Liver (tissue), 9 donors: ENCODE results near the gene MIEF1. TPM values are rescaled to one million over a fixed set of nuclear protein-coding genes. Genes with fewer than 3 reads are reported as not detected.

Experiments
- DNase-seq: peaks from one replicate; pipeline ENCODE4 v3.0.0-alpha.2; 2017; ENCODE audit warnings: low spot score
- H3K27ac ChIP-seq, 2 donors: one replicate each; pipeline ENCODE4 v1.7.0; 2013; ENCODE audit warnings: inconsistent platforms in 2 of 2, low read length in 2 of 2, control low read depth in 1 of 2, low read depth in 1 of 2, mild to moderate bottlenecking in 1 of 2
- H3K27me3 ChIP-seq, 4 donors: one replicate each; pipeline versions ENCODE4 v1.6.1 to v1.7.0; 2013; ENCODE audit warnings: low read length in 3 of 4, inconsistent platforms in 1 of 4, mild to moderate bottlenecking in 1 of 4, moderate library complexity in 1 of 4; ENCODE audit not compliant: control insufficient read depth in 4 of 4, insufficient read depth in 4 of 4
- H3K36me3 ChIP-seq, 4 donors: one replicate each; pipeline versions ENCODE4 v1.6.1 to v1.7.0; 2013; ENCODE audit warnings: low read length in 3 of 4, mild to moderate bottlenecking in 3 of 4, low read depth in 1 of 4, moderate library complexity in 1 of 4; ENCODE audit not compliant: control insufficient read depth in 4 of 4, insufficient read depth in 3 of 4
- H3K4me1 ChIP-seq, 4 donors: one replicate each; pipeline versions ENCODE4 v1.6.1 to v1.7.0; 2013; ENCODE audit warnings: low read length in 3 of 4, mild to moderate bottlenecking in 3 of 4, moderate library complexity in 1 of 4; ENCODE audit not compliant: control insufficient read depth in 4 of 4, insufficient read depth in 4 of 4
- H3K4me3 ChIP-seq, 3 donors: one replicate each; pipeline versions ENCODE4 v1.6.1 to v1.7.0; 2013; ENCODE audit warnings: low read length in 3 of 3, control low read depth in 1 of 3, low read depth in 1 of 3, mild to moderate bottlenecking in 1 of 3
- H3K9ac ChIP-seq, 2 donors: one replicate each; pipeline ENCODE4 v1.7.0; 2013; ENCODE audit warnings: low read length in 2 of 2, mild to moderate bottlenecking in 2 of 2, moderate library complexity in 2 of 2, control low read depth in 1 of 2, low read depth in 1 of 2
- H3K9me3 ChIP-seq, 4 donors: one replicate each; pipeline versions ENCODE4 v1.6.1 to v1.7.0; 2013; ENCODE audit warnings: low read length in 3 of 4; ENCODE audit not compliant: control insufficient read depth in 4 of 4
- EGR1 ChIP-seq, 2 donors: IDR thresholded peaks; 2 replicates each; pipeline ENCODE4 v1.6.1; 2016 to 2018; ENCODE audit warnings: antibody characterized with exemption in 2 of 2, low read depth in 2 of 2
- FOXA1 ChIP-seq: IDR thresholded peaks from 2 replicates; pipeline ENCODE4 v1.6.1; 2016; ENCODE audit warnings: antibody characterized with exemption
- FOXA2 ChIP-seq: IDR thresholded peaks from 2 replicates; pipeline ENCODE4 v1.6.1; 2016; ENCODE audit warnings: antibody characterized with exemption
- GABPA ChIP-seq, 2 donors: IDR thresholded peaks in 1 of 2; conservative IDR thresholded peaks in 1 of 2; 2 replicates each; pipeline ENCODE4 v1.6.1; 2016; ENCODE audit warnings: antibody characterized with exemption in 2 of 2, mild to moderate bottlenecking in 1 of 2, moderate library complexity in 1 of 2
- HNF4A ChIP-seq, 2 donors: conservative IDR thresholded peaks; 2 replicates each; pipeline ENCODE4 v1.6.1; 2016; ENCODE audit warnings: antibody characterized with exemption in 2 of 2, mild to moderate bottlenecking in 2 of 2
- HNF4G ChIP-seq: IDR thresholded peaks from 2 replicates; pipeline ENCODE4 v1.6.1; 2016; ENCODE audit warnings: antibody characterized with exemption
- JUND ChIP-seq, 2 donors: IDR thresholded peaks; 2 replicates each; pipeline ENCODE4 v1.6.1; 2016; ENCODE audit warnings: antibody characterized with exemption in 2 of 2
- NR2F2 ChIP-seq: IDR thresholded peaks from 2 replicates; pipeline ENCODE4 v1.6.1; 2016; ENCODE audit warnings: antibody characterized with exemption
- RAD21 ChIP-seq, 2 donors: IDR thresholded peaks; 2 replicates each; pipeline ENCODE4 v1.6.1; 2016; ENCODE audit warnings: antibody characterized with exemption in 2 of 2, mild to moderate bottlenecking in 2 of 2
- RXRA ChIP-seq, 2 donors: IDR thresholded peaks; 2 replicates each; pipeline ENCODE4 v1.6.1; 2017 to 2018; ENCODE audit warnings: antibody characterized with exemption in 2 of 2, mild to moderate bottlenecking in 1 of 2
- SP1 ChIP-seq: IDR thresholded peaks from 2 replicates; pipeline ENCODE4 v1.6.1; 2018; ENCODE audit warnings: antibody characterized with exemption, mild to moderate bottlenecking
- TAF1 ChIP-seq: conservative IDR thresholded peaks from 2 replicates; pipeline ENCODE4 v1.6.1; 2016; ENCODE audit warnings: antibody characterized with exemption, mild to moderate bottlenecking
- YY1 ChIP-seq: IDR thresholded peaks from 2 replicates; pipeline ENCODE4 v1.6.1; 2016; ENCODE audit warnings: antibody characterized with exemption, mild to moderate bottlenecking
- WGBS: extraction: QIAGEN DNeasy Blood & Tissue Kit; methylation state at CpG from one replicate; pipeline ENCODE4 v1.1.7; 2013; 5-methylcytosine and 5-hydroxymethylcytosine counted together
- polyA plus RNA-seq, 2 donors: library from polyadenylated mRNA; stranded (reverse) in 1 of 2; unstranded in 1 of 2; fragments of 200-250 nt in 1 of 2; fragments of >200 nt in 1 of 2; fragmentation: Nextera tagmentation in 1 of 2; extraction: Ambion mirVana in 1 of 2; gene quantifications; one replicate each; pipeline versions ENCODE4 v1.2.1 to v1.2.3, GENCODE V29; 2013 to 2015
- total RNA-seq, 2 donors: library from RNA; depleted of rRNA; stranded (reverse); fragments of >200 nt; gene quantifications; one replicate each; pipeline ENCODE4 v1.2.3, GENCODE V29; 2014
- TF ChIP-seq, protein P1 (sequence below): IDR thresholded peaks from 2 replicates; pipeline ENCODE4 v1.6.1; 2016; ENCODE audit warnings: antibody characterized with exemption, mild to moderate bottlenecking
- TF ChIP-seq, protein P2 (sequence below): IDR thresholded peaks from 2 replicates; pipeline ENCODE4 v1.6.1; 2016; ENCODE audit warnings: antibody characterized with exemption
- TF ChIP-seq, protein P3 (sequence below): IDR thresholded peaks from 2 replicates; pipeline ENCODE4 v1.6.1; 2016; ENCODE audit warnings: antibody characterized with exemption
- TF ChIP-seq, protein P4 (sequence below): fragments of 150-350 bp; IDR thresholded peaks from 2 replicates; pipeline ENCODE4 v1.5.1; 2017; ENCODE audit warnings: improper control_type of control experiment, low read depth, low read length; ENCODE audit not compliant: missing input control
- donor health status: healthy.
- donor health status: healthy.
- donor health status: healthy.
- donor health status: healthy.
- donor health status: healthy.

MIEF1 gene
- total and polyA plus RNA-seq, 4 donors = 12.9 to 31.1 (median 20.7) TPM

DNA sequence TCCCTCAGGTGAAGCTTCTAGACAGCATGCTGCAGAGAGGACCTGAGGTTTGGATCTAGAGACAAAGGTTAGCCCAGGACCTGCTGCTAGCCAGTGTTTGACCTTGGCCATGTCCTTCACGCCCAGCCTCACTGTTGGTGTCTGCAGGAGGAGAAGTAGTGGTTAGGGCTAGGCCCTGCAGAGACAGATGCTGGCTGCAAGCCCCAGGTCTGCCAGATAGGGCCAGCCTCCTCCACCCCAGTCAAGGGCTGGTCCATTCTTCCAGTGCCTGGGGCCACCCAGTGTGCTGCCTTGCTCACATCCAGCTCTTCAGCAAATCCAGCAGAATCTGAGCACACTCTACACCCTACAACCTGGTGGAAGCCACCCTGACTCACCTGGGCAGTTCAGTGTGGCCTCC, 21.5 kb upstream of the MIEF1 start:
- TF ChIP-seq TAF1 (no peak), JUND (IDR thresholded peaks at IDR 0.05) (no peak), FOXA1 (no peak), RAD21 (IDR thresholded peaks at IDR 0.05) (no peak)
- TF ChIP-seq, protein P1, sequence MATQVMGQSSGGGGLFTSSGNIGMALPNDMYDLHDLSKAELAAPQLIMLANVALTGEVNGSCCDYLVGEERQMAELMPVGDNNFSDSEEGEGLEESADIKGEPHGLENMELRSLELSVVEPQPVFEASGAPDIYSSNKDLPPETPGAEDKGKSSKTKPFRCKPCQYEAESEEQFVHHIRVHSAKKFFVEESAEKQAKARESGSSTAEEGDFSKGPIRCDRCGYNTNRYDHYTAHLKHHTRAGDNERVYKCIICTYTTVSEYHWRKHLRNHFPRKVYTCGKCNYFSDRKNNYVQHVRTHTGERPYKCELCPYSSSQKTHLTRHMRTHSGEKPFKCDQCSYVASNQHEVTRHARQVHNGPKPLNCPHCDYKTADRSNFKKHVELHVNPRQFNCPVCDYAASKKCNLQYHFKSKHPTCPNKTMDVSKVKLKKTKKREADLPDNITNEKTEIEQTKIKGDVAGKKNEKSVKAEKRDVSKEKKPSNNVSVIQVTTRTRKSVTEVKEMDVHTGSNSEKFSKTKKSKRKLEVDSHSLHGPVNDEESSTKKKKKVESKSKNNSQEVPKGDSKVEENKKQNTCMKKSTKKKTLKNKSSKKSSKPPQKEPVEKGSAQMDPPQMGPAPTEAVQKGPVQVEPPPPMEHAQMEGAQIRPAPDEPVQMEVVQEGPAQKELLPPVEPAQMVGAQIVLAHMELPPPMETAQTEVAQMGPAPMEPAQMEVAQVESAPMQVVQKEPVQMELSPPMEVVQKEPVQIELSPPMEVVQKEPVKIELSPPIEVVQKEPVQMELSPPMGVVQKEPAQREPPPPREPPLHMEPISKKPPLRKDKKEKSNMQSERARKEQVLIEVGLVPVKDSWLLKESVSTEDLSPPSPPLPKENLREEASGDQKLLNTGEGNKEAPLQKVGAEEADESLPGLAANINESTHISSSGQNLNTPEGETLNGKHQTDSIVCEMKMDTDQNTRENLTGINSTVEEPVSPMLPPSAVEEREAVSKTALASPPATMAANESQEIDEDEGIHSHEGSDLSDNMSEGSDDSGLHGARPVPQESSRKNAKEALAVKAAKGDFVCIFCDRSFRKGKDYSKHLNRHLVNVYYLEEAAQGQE = no peak
- TF ChIP-seq, protein P2, sequence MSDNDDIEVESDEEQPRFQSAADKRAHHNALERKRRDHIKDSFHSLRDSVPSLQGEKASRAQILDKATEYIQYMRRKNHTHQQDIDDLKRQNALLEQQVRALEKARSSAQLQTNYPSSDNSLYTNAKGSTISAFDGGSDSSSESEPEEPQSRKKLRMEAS = no peak
- TF ChIP-seq, protein P3, sequence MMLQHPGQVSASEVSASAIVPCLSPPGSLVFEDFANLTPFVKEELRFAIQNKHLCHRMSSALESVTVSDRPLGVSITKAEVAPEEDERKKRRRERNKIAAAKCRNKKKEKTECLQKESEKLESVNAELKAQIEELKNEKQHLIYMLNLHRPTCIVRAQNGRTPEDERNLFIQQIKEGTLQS = no peak
- TF ChIP-seq, protein P4, sequence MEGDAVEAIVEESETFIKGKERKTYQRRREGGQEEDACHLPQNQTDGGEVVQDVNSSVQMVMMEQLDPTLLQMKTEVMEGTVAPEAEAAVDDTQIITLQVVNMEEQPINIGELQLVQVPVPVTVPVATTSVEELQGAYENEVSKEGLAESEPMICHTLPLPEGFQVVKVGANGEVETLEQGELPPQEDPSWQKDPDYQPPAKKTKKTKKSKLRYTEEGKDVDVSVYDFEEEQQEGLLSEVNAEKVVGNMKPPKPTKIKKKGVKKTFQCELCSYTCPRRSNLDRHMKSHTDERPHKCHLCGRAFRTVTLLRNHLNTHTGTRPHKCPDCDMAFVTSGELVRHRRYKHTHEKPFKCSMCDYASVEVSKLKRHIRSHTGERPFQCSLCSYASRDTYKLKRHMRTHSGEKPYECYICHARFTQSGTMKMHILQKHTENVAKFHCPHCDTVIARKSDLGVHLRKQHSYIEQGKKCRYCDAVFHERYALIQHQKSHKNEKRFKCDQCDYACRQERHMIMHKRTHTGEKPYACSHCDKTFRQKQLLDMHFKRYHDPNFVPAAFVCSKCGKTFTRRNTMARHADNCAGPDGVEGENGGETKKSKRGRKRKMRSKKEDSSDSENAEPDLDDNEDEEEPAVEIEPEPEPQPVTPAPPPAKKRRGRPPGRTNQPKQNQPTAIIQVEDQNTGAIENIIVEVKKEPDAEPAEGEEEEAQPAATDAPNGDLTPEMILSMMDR = no peak
- Histone ChIP-seq H3K9ac (no peak overlapping the region), H3K27ac (no peak overlapping the region), H3K36me3 (no peaks in the 10 kb centered on the region), H3K4me1 (no peaks in the 10 kb centered on the region), H3K9me3 (no peaks in the 10 kb centered on the region), H3K4me3 (no peak overlapping the region), H3K27me3 (no peaks in the 10 kb centered on the region)
- 79% methylated on average over 1 of the region's 1 CpG for WGBS
- DNase-seq = no peak

DNA sequence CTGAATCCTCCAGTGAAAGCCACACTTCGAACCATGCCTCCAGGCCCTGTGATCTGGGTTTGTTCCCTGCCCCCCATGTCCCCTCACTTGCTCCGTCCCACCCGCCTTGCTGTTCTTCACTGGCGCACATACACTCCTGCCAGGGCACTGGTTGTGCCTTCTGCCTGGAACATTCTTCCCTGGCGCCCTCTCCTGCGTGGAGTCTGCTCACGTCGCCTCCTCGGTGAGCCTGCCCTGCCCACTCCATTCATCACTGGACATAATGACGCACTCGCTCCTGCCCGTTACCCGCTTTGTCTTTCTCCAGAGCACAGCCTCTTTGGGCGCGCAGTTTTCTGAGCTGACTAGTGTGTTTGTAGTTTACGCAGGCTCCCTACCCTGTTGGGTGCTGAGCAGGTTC, 21.0 kb upstream of the MIEF1 start:
- H3K9ac ChIP-seq = no peak overlapping the region
- H3K36me3 ChIP-seq = no peaks in the 10 kb centered on the region
- H3K4me1 ChIP-seq = no peaks in the 10 kb centered on the region
- 93% methylated on average over 16 of the region's 16 CpGs for WGBS
- no peak overlapping the region for H3K4me3 ChIP-seq
- H3K9me3 ChIP-seq = no peaks in the 10 kb centered on the region
- no peak overlapping the region for H3K27ac ChIP-seq
- no peak for DNase-seq
- no peaks in the 10 kb centered on the region for H3K27me3 ChIP-seq
- no peak for TF ChIP-seq RAD21 (IDR thresholded peaks at IDR 0.05)
- TF ChIP-seq, protein P1 = no peak
- TF ChIP-seq SP1 = no peak
- no peak for TF ChIP-seq FOXA2
- no peak for TF ChIP-seq NR2F2
- TF ChIP-seq TAF1 = no peak
- no peak for TF ChIP-seq FOXA1
- no peak for TF ChIP-seq JUND (IDR thresholded peaks at IDR 0.05)
- TF ChIP-seq YY1 = no peak
- TF ChIP-seq HNF4G = no peak
- TF ChIP-seq GABPA (IDR thresholded peaks at IDR 0.05 in 1 of 2, conservative IDR thresholded peaks at IDR 0.05 in 1 of 2) = no peak
- no peak for TF ChIP-seq EGR1 (IDR thresholded peaks at IDR 0.05; ENCODE audit: low read depth in 2 of 2)
- TF ChIP-seq RXRA (IDR thresholded peaks at IDR 0.05) = no peak
- no peak for TF ChIP-seq HNF4A (conservative IDR thresholded peaks at IDR 0.05)
- TF ChIP-seq, protein P4 = no peak
- TF ChIP-seq, protein P3 = no peak
- TF ChIP-seq, protein P2 = no peak
